Esophagus muscularis mucosa (tissue), 4 donors: ENCODE data around the gene QKI.

Experiments
- EP300 ChIP-seq: sonication (generic); formaldehyde crosslinking; IDR thresholded peaks from one replicate; pipeline ENCODE4 v1.6.1; 2017; ENCODE audit warnings: antibody characterized with exemption
- POLR2A ChIP-seq: fragments of 450-650 bp; IDR thresholded peaks from one replicate; pipeline ENCODE4 v1.6.1; 2017; ENCODE audit warnings: antibody characterized with exemption, moderate library complexity, mild to moderate bottlenecking, low read depth
- POLR2AphosphoS5 ChIP-seq, 2 donors: sonication (generic); formaldehyde crosslinking; IDR thresholded peaks; one replicate each; pipeline ENCODE4 v1.6.1; 2017; ENCODE audit warnings: antibody characterized with exemption in 2 of 2
- TF ChIP-seq, protein P1 (sequence below), 3 experiments: fragments of 200-600 bp in 2 of 3; fragments of 450-650 bp in 1 of 3; sonication (generic) in 2 of 3; IDR thresholded peaks; one replicate each; pipeline ENCODE4 v1.5.1; 2017 to 2019; ENCODE audit warnings: antibody characterized with exemption in 3 of 3, mild to moderate bottlenecking in 2 of 3, moderate library complexity in 1 of 3

- TF ChIP-seq POLR2A: no peak
- TF ChIP-seq, protein P1, sequence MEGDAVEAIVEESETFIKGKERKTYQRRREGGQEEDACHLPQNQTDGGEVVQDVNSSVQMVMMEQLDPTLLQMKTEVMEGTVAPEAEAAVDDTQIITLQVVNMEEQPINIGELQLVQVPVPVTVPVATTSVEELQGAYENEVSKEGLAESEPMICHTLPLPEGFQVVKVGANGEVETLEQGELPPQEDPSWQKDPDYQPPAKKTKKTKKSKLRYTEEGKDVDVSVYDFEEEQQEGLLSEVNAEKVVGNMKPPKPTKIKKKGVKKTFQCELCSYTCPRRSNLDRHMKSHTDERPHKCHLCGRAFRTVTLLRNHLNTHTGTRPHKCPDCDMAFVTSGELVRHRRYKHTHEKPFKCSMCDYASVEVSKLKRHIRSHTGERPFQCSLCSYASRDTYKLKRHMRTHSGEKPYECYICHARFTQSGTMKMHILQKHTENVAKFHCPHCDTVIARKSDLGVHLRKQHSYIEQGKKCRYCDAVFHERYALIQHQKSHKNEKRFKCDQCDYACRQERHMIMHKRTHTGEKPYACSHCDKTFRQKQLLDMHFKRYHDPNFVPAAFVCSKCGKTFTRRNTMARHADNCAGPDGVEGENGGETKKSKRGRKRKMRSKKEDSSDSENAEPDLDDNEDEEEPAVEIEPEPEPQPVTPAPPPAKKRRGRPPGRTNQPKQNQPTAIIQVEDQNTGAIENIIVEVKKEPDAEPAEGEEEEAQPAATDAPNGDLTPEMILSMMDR (IDR thresholded peaks at IDR 0.05): no peak
- TF ChIP-seq EP300: no peak
- no peak for TF ChIP-seq POLR2AphosphoS5 (IDR thresholded peaks at IDR 0.05)
Observed at GRCh38 chr6:163432300-163432699, 17.8 kb downstream of the QKI start.
